Dermis blood vessel endothelial cell (primary cell): Measurements from ENCODE around the gene PTEN. TPM values are rescaled to one million over a fixed set of nuclear protein-coding genes. Genes with fewer than 3 reads are reported as not detected.
"Not testable (repeated sequence)": the region's sequence is repeated elsewhere in the genome, so short reads cannot be mapped to it uniquely, and the experiment has no call there.

Experiments
- DNase-seq: peaks from one replicate; pipeline ENCODE4 v3.0.0; 2010
- total RNA-seq: library from RNA; depleted of rRNA; stranded (reverse); fragments of >200 nt; gene quantifications from 2 replicates; pipeline ENCODE4 v1.2.3, GENCODE V29; 2014

The PTEN gene
- total RNA-seq = 121 and 122 TPM in 2 replicates

GRCh38 chr10:87863053-87863943 lies at the start of gene PTEN, which contains the start of gene KLLN:
PTEN (plus strand) TSS chr10:87863625; CDS start chr10:87864470, 845 bp downstream.
KLLN (minus strand) TSS chr10:87863533; CDS start chr10:87862487, 1,046 bp downstream.
- DNase-seq = peak; percentile 93

DNA sequence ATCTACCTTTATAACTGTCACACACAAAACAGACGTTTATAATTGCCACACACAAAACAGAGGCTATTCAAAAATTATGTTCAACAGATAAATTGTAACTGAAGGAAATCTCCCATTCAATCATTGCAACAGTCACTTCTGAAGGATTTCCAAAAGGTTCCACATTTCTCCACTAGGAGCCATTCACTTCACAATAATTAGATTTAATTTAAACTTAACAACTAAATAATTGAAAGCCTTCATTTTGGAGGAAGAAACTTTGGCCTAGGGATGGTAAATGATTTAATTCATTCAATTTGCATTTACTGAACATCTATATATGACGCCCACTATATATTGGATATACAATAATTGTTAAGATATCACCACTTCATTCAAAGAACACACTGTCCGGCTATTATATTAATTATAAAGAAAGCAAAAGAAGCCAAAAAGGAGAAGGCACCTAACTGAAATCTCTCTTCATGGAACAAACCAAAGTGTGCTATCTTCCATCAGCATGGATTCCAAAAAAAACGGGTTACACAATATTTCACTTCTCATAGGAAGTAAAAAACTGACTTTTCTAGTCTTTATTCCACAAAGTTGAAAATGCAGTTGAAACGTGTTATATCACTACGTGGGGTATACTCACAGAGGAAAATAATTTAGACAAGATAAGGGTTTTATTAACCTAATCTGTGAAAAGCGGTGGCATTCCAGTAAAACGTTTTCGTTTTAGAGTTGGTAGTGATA lies 47.1 kb upstream of the PTEN start:
- DNase-seq = no peak

- no peak for DNase-seq
Measured at GRCh38 chr10:87816898-87817608, 46.4 kb upstream of the PTEN start.

DNA sequence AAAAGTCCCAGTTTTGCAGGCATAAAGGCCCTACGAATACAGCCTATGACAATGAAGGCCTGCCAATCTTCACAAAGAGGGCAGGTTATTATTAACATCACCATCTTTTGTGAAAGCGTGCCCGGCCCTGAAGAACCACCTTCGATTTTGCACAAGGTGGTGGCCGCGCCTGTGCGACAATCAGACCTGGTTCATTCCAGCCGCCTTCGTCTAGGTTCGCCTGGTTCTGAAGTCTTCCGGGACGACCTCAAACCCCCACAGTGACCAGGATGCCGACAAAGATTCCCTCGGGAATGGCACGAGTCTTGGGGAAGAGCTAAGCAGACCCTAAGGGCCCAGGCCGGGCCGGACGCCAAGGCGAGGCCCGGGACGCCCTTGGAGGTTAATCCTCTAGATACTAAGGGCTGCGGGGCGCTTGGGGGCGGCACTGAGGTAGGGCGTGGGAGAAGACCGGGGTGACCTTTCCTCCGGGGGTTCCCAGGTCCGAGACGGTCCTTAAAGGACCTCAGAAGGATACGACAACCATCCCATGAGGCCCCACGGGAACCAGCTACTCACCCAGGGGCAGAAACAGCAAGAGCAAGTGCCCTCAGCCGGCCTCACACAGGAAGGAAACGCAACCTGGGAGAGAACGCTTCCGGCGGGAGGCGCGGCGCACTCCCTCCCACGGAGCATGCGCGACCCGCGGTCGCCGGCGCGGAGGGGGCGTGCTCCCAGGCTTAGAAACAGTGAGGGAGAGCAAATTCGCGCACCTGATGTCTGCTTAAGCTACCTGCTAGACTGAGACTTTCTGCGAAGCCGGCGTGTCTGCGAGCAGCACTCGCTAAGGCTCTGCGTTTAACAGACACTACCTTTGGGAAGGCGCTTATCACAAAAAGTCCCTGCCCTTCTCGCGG lies 45.6 kb upstream of the PTEN start, which contains the start of gene ATAD1:
TSS of gene ATAD1 (minus strand) at position 618 of the 896 bp plus-strand sequence. CDS start 3,627 bp downstream, outside the sequence.
- DNase-seq = peak; percentile 80

DNA sequence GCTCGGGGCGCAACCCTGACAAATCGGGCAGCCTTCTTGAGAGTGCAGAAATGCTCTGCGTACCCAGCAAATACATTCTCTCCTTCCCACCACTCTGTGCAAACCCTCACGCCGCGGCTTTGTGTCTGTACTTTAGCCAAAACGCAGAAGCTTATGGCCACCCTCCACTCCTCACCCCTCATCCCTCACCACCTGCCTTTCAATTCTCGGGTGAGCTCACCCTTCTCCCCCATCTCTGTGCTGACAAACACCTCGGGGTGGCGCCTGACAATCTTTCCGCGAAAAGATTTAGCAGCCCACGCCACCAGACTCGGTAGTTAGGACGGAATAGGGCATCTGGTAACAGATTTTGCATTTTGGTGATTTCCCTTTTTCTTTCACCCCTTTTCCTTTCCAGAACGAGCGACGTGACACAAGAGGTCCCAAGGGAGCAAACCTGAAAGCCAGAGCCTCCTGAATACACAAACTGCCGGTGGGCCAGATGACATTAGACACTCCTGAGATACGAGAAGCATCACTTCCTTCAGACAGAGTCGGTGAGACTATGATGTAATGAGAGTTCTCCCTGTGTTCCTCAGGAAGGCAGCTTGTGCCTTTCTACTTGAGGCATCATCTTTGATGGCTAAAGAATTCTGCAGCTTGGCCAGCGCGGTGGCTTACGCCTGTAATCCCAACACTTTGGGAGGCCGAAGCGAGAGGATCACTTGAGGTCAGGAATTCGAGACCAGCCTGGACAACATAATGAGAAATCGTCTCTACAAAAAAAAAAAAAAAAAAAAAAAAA lies 44.7 kb upstream of the PTEN start:
- peak; percentile 40 for DNase-seq

- no peak for DNase-seq
Measured at GRCh38 chr10:87819289-87819585, 44.2 kb upstream of the PTEN start.

DNA sequence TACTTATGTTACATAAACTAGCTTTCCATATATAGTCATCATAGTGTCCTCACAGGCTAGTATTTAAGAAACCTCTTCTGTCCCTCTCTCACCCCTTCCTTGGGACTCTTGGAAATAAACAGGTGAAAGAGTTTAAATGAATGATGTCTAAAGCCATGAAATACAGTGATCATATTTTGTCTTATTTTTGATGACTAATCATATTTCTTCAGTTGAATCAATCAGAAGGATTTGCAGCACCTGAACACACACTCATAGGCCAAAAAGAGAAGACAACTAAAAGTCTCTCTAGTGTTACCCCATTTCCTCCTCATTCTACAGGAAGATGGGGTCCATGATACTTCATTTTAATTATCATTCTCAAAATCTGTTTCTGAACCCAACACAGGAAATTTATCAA lies 36.8 kb upstream of the PTEN start:
- no peak for DNase-seq

DNA sequence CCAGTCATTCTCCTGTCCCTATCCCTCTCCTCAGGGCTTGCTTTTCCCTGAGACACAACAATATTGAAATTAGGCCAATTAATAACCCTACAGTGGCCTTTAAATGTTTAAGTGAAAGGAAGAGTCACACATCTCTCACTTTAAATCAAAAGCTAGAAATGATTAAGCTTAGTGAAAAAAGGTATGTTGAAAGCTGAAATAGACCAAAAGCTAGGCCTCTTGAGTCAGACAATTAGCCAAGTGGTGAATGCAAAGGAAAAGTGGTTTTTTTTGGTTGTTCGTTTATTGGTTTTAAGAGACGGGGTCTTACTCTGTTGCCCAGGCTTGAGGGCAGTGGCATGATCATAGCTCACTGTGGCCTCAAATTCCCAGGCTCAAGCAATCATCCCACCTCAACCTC lies 35.7 kb upstream of the PTEN start:
- no peak for DNase-seq

DNA sequence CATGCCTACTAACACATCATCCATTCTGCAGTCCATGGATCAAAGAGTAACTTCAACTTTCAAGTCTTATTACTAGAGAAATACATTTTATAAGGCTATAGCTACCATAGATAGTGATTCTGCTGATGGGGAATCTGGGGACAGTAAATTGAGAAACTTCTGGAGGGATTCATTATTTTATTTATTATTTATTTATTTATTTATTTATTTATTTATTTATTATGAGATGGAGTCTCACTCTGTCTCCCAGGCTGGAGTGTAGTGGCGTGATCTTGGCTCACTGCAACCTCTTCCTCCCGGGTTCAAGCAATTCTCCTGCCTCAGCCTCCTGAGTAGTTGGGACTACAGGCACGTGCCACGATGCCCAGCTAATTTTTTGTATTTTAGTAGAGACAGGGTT lies 34.4 kb upstream of the PTEN start:
- DNase-seq = not testable (repeated sequence)

- no peak for DNase-seq
Measured at GRCh38 chr10:87829986-87830729, 33.3 kb upstream of the PTEN start.

- no peak for DNase-seq
Measured at GRCh38 chr10:87836098-87836497, 27.3 kb upstream of the PTEN start.

GRCh38 chr10:87837445-87837844 lies 26.0 kb upstream of the PTEN start:
- no peak for DNase-seq

DNA sequence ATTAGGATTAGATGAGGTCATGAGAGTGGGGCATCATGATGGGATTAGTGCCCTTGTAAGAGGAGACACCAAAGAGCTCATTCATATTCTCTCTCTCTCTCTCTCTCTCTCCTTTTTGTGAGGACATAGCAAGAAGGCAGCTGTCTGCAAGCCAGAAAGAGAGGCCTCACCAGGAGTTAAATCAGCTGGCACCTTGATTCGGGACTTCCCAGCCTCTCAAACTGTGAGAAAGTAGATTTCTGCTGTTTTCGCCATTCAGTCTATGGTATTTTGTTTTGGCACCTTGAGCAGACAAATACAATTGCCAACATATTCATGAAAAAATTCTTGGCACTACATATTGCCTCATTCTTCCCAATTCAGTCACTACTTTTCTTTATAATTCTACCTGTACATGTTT lies 24.8 kb upstream of the PTEN start:
- no peak for DNase-seq

DNA sequence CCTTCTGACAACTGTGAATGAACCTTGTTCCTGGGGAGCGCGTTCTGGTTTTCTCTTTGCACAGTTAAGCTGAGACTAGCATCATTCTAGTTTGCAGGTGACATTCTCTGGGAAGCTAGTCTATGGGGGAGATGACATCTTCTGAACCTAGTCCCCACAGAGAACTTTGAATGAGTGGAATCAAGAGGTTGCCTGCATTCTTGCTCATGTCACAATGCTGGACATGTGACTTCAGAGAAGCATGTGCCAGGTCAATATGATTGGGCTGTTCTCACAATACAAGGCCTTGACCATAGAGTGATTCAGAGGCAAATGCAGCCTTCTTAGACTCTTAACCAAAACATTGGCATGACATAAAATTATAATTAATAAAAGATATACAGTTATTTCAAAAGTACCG lies 22.2 kb upstream of the PTEN start:
- no peak for DNase-seq

DNA sequence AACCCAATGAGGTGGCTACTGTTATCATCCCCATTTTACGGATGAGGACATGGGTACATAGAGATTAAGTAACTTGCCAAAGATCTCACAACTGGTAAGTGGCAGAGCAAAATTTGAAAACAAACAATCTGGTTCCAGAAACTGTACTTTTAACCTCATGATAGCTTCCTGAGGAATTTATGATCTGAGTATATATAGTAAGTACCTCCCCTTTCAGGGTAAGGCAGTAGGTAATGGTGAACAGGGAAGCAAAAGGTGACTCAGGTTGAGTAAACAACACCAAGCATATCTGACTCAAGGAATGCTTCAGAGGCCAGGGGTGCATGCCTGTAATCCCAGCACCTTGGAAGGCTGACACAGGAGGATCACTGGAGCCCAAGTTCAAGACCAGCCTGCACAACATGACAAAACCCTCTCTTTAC lies 21.2 kb upstream of the PTEN start:
- no peak for DNase-seq

DNA sequence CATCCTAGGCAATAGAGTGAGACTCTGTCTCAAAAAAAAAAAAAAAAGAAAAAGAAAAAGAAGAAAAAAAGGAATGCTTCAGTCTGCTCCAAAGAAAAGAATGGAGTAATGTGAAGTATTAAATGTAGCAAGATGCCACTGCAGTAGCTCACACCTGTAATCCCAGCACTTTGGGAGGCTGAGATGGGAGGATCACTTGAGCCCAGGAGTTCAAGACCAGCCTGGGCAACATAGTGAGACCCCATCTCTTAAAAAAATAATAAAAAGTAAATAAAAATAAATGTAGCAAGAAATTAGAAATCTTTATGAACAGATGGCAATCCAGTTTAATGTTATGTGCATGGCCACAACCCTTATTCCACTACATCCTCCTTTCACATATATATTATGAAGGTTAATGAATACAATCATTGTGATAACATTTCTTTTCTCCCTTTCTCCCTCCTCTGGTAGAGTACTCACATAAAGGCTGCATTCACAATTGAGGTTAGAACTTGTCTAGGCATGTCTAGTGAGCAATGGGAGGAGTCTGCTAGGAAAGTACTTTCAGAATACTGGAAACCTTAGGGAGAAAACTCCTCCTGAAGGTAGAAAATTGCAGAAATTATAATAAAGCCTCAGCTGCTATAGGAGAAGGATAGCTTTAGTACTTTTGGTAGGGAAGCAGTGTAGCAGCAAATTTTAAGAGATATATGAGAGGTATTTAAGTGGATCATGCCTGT lies 20.5 kb upstream of the PTEN start:
- peak; percentile 72 for DNase-seq

- DNase-seq = no peak
Measured at GRCh38 chr10:87843714-87844113, 19.7 kb upstream of the PTEN start.

DNA sequence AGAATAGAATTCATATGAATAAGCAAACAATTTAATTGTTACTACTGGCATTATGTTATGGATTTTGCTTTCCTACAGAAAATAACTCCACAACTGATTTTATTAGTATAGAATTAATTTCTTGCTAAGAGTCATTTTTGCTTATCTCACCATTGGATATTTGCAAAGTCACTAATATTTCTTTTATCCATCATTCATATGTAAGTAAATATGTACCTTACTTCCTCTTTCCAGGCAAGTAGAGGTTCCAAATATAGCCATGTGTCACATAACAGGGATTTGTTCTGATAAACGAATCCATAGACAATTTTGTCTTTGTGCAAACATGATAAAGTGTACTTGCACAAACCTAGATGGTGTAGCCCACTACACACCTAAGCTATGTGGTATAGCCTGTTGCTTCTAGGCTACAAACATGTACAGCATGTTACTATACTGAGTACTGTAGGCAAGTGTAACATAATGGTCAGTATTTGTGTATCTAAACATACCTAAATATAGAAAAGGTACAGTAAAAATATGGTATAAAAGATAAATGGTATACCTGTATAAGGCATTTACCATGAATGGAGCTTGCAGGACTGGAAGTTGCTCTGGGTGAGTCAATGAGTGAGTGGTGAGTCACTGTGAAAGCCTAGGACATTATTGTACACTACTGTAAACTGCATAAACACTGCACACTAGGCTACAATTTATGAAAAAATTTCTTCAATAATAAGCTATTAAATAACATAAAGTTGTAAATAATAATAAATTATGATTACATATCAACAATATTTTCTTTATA lies 18.4 kb upstream of the PTEN start:
- DNase-seq = peak; percentile 58

DNA sequence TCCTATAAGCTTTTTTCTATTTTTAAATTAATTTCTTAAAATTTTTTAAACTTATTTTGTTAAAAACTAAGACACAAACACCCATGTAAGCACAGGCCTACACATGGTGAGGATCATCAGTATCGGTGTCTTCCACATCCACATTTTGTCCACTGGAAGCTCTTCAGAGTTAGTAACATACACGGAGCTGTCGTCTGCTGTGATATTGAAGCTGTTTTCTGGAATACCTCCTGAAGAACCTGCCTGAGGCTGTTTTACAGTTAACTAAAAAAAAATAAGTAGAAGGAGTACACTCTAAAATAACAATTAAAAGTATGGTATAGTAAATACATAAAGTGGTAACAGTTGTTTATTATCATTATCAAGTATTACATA lies 17.8 kb upstream of the PTEN start:
- DNase-seq = no peak
